Loucy (cell line): ENCODE results near the gene XXYLT1.
"Not testable (repeated sequence)": the region's sequence is repeated elsewhere in the genome, so short reads cannot be mapped to it uniquely, and the experiment has no call there.

Source experiments
- H2AFZ ChIP-seq: fragments of 200-600 bp; sonication (generic); 2 replicates; pipeline ENCODE4 v1.6.0; 2016; ENCODE audit warnings: antibody characterized with exemption, mild to moderate bottlenecking, low read length, moderate library complexity
- H3F3A ChIP-seq: fragments of 200-600 bp; 2 replicates; pipeline ENCODE4 v1.6.0; 2016; ENCODE audit warnings: antibody characterized with exemption, low read depth, mild to moderate bottlenecking
- H3K27me3 ChIP-seq: fragments of 200-600 bp; sonication (generic); 2 replicates; pipeline ENCODE4 v1.6.1; 2014; ENCODE audit warnings: low read length, mild to moderate bottlenecking; ENCODE audit not compliant: insufficient read depth, poor library complexity, severe bottlenecking
- H3K36me3 ChIP-seq: fragments of 200-600 bp; sonication (generic); 2 replicates; pipeline ENCODE4 v1.6.1; 2016; ENCODE audit warnings: low read length; ENCODE audit not compliant: insufficient read depth
- H3K4me1 ChIP-seq: fragments of 200-600 bp; sonication (generic); 2 replicates; pipeline ENCODE4 v1.5.1; 2014; ENCODE audit warnings: low read length, mild to moderate bottlenecking; ENCODE audit not compliant: insufficient read depth, poor library complexity, severe bottlenecking
- H3K4me2 ChIP-seq: fragments of 200-600 bp; sonication (generic); 2 replicates; pipeline ENCODE4 v1.6.0; 2014; ENCODE audit warnings: antibody characterized with exemption, low read length, low read depth, mild to moderate bottlenecking; ENCODE audit not compliant: poor library complexity, severe bottlenecking
- H3K4me3 ChIP-seq: fragments of 200-600 bp; sonication (generic); 2 replicates; pipeline ENCODE4 v1.5.1; 2014; ENCODE audit warnings: low read length, mild to moderate bottlenecking, mixed read lengths; ENCODE audit not compliant: poor library complexity, severe bottlenecking
- H3K79me2 ChIP-seq: fragments of 200-600 bp; sonication (generic); 2 replicates; pipeline ENCODE4 v1.6.1; 2014; ENCODE audit warnings: low read length; ENCODE audit not compliant: insufficient read depth
- H3K9ac ChIP-seq: fragments of 200-600 bp; sonication (generic); 2 replicates; pipeline ENCODE4 v1.6.0; 2014; ENCODE audit warnings: mild to moderate bottlenecking, low read depth, low read length, moderate library complexity; ENCODE audit not compliant: poor library complexity, severe bottlenecking
- H3K9me2 ChIP-seq: fragments of 200-600 bp; sonication (generic); replicated peaks from 2 replicates; pipeline ENCODE4 v1.6.1; 2016; ENCODE audit warnings: low read depth, low read length, mixed read lengths
- H3K9me3 ChIP-seq: fragments of 200-600 bp; sonication (generic); 2 replicates; pipeline ENCODE4 v1.6.1; 2014; ENCODE audit warnings: mild to moderate bottlenecking, antibody characterized with exemption, low read length, low read depth; ENCODE audit not compliant: insufficient read depth
- H4K20me1 ChIP-seq: fragments of 200-600 bp; sonication (generic); 2 replicates; pipeline ENCODE4 v1.6.0; 2014; ENCODE audit warnings: antibody characterized with exemption, low read length, mild to moderate bottlenecking; ENCODE audit not compliant: insufficient read depth, poor library complexity, severe bottlenecking
- CTCF ChIP-seq: fragments of 200-600 bp; sonication (generic); conservative IDR thresholded peaks from 2 replicates; pipeline ENCODE4 v1.5.1; 2014; ENCODE audit warnings: mild to moderate bottlenecking, antibody characterized with exemption, low read length
- EZH2phosphoT487 ChIP-seq: fragments of 200-600 bp; IDR thresholded peaks from 2 replicates; pipeline ENCODE4 v1.6.1; 2018; ENCODE audit warnings: antibody characterized with exemption, mild to moderate bottlenecking, moderate library complexity, borderline replicate concordance

Gene XXYLT1

DNA sequence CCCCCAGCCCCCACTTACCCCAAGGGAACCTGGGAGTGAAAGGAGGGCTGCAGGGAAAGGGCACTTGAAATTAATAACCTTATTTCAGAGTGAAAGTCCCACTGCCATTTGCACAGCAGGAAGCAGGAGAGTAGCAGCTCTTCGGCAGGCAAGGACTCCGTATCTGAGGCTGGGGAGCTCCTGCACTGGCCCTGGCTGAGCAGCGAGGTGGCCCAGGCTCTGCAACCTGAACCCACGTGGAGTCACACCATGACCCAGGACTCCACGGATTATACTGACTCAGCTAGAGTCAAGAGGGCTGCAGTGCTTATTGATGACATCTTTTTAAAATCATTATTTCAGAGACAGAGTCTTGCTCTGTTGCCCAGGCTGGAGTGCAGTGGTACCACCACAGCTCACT is 214.5 kb downstream of the XXYLT1 start:
- Histone ChIP-seq H3K9me3 (no peaks in the 10 kb centered on the region), H3F3A (no peaks in the 10 kb centered on the region), H3K4me3 (no peak overlapping the region), H3K9ac (no peak overlapping the region), H3K27me3 (no peaks in the 10 kb centered on the region), H4K20me1 (no peaks in the 10 kb centered on the region), H3K9me2 (no peaks in the 10 kb centered on the region), H3K4me2 (no peak overlapping the region), H2AFZ (no peak overlapping the region), H3K79me2 (no peaks in the 10 kb centered on the region), H3K4me1 (no peaks in the 10 kb centered on the region), H3K36me3 (no peaks in the 10 kb centered on the region)
- no peak for TF ChIP-seq EZH2phosphoT487
- no peak for TF ChIP-seq CTCF

DNA sequence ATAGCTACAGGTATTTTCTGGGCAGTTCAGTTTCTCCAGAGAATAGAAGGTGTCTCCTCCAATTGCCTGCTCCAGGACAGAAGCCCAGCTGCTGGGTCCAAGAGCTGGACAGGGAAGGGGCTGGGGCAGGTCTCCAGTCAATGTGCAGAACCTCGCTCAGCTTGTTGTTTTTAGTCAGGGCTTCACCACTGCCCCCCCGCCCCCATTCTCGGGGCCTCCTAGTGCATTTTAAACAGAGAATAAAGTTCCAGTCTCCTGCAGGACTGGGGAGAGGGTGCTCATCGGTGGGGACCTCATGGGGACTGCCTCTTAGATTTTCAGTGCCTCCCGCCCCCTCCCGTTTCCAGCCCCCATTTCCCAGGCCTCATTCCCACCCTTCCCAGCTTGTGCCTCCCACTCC is 216.6 kb downstream of the XXYLT1 start:
- no peak for TF ChIP-seq CTCF
- TF ChIP-seq EZH2phosphoT487, result no peak
- H2AFZ ChIP-seq, result no peak overlapping the region
- no peaks in the 10 kb centered on the region for H3K36me3 ChIP-seq

DNA sequence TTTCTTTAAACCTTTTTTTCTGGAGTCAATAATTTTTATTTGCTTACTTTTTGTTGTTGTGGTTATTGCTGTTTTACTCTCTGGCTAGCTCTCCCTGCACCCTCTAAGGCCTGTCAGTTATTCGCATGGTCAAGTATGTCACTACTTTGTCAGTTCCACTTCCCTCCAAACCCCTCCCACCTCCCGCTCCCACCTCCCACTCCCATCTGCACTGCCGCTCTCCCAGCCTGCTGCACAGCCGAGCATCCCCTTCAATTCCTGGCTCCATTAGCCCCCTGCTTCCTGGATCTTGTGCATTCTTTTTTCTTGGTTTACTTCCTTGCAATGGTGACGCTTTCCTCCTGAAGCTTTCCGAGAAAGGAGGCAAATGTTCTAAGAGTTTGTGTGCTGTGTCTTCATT is 218.0 kb downstream of the XXYLT1 start:
- Histone ChIP-seq H3K4me2 (no peak overlapping the region), H3K27me3 (no peaks in the 10 kb centered on the region), H2AFZ (no peak overlapping the region), H3K4me1 (no peaks in the 10 kb centered on the region), H3K9ac (no peak overlapping the region), H3K9me2 (no peaks in the 10 kb centered on the region), H3K4me3 (no peak overlapping the region), H4K20me1 (no peaks in the 10 kb centered on the region), H3K9me3 (no peaks in the 10 kb centered on the region), H3F3A (no peaks in the 10 kb centered on the region), H3K79me2 (no peaks in the 10 kb centered on the region), H3K36me3 (no peaks in the 10 kb centered on the region)
- no peak for TF ChIP-seq EZH2phosphoT487
- TF ChIP-seq CTCF, result no peak

More for the DNA sequence above, 216.6 kb downstream of the XXYLT1 start:
- H3K4me2 ChIP-seq, result no peak overlapping the region
- H3K79me2 ChIP-seq, result no peaks in the 10 kb centered on the region
- H3K9ac ChIP-seq, result no peak overlapping the region
- no peaks in the 10 kb centered on the region for H3F3A ChIP-seq
- no peaks in the 10 kb centered on the region for H3K4me1 ChIP-seq
- H4K20me1 ChIP-seq, result no peaks in the 10 kb centered on the region
- H3K4me3 ChIP-seq, result no peak overlapping the region
- no peaks in the 10 kb centered on the region for H3K9me2 ChIP-seq
- no peaks in the 10 kb centered on the region for H3K27me3 ChIP-seq
- no peaks in the 10 kb centered on the region for H3K9me3 ChIP-seq

DNA sequence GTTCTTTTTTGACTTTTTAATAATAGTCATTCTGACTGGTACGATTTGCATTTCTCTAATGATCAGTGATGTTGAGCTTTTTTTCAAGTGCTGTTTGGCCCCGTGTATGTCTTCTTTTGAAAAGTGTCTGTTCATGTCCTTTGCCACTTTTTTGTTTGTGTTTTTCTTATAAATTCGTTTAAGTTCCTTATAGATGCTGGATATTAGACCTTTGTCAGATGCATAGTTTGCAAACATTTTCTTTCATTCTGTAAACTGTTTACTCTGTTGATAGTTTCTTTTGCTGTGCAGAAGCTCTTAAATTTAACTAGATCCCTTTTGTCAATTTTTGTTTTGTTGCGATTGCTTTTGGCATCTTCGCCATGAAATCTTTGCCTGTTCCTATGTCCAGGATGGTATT is 220.7 kb downstream of the XXYLT1 start:
- H3K4me2 ChIP-seq, H3K79me2 ChIP-seq, H3K9me2 ChIP-seq, H2AFZ ChIP-seq, H3K4me1 ChIP-seq, H3K4me3 ChIP-seq, H3K9me3 ChIP-seq, H3K27me3 ChIP-seq, H4K20me1 ChIP-seq, H3K9ac ChIP-seq, H3F3A ChIP-seq, H3K36me3 ChIP-seq: not testable (repeated sequence)
